ENCODE measurements around the gene LRRC45. TPM values are rescaled to one million over a fixed set of nuclear protein-coding genes. Genes with fewer than 3 reads are reported as not detected.
A peak's percentile ranks its signal among the peaks of the same experiment; 100 is the strongest.

LRRC45 gene
- total and polyA plus RNA-seq, 2 donors (not counting 1 experiment from before 2014, with no cell fraction given), result 2.3 to 9.9 TPM

GRCh38 chr17:82006468-82007227 lies 16.5 kb upstream of the LRRC45 start:
- Histone ChIP-seq H3K27me3 (ENCODE audit: control insufficient read depth, insufficient read depth, low read length) (no peaks in the 10 kb centered on the region), H3K4me1 (ENCODE audit: control insufficient read depth, extremely low read depth, insufficient read depth, low read length) (peaks cover 30% of the 10 kb centered on the region), H3K27ac (ENCODE audit: insufficient read depth, low read length) (no peak overlapping the region), H3K4me3 (replicated peaks in 1 of 4; ENCODE audit: control extremely low read depth in 1 of 4, insufficient read depth in 1 of 4, low read depth in 3 of 4, low read length in 4 of 4) (no peak overlapping the region), H3K79me2 (ENCODE audit: control insufficient read depth, insufficient read depth, low read length) (no peaks in the 10 kb centered on the region), H3K9ac (ENCODE audit: insufficient read depth, low read length) (no peak overlapping the region), H2AFZ (ENCODE audit: low read length) (no peak overlapping the region), H3K36me3 (ENCODE audit: control insufficient read depth, insufficient read depth, low read length) (no peaks in the 10 kb centered on the region), H3K9me3 (ENCODE audit: control insufficient read depth, insufficient read depth, low read depth, low read length) (no peaks in the 10 kb centered on the region), H4K20me1 (ENCODE audit: control insufficient read depth, extremely low read depth, insufficient read depth, low read length) (no peaks in the 10 kb centered on the region), H3K4me2 (ENCODE audit: extremely low read depth, insufficient read depth, low read length) (no peak overlapping the region)
- DNase-seq (ENCODE audit: low read depth in 2 of 2), result peak; percentile 47 to 69
- TF ChIP-seq EZH2 (IDR thresholded peaks at IDR 0.05; ENCODE audit: low read length, missing control alignments), result no peak
- no peak for TF ChIP-seq CTCF (conservative IDR thresholded peaks at IDR 0.05 in 1 of 2, IDR thresholded peaks at IDR 0.05 in 1 of 2; ENCODE audit: low read depth in 1 of 2, low read length in 2 of 2)

- no peak overlapping the region for H3K4me2 ChIP-seq (ENCODE audit: extremely low read depth, insufficient read depth, low read length)
- H3K9ac ChIP-seq (ENCODE audit: insufficient read depth, low read length), result no peak overlapping the region
- no peak for TF ChIP-seq EZH2 (IDR thresholded peaks at IDR 0.05; ENCODE audit: low read length, missing control alignments)
- TF ChIP-seq CTCF (conservative IDR thresholded peaks at IDR 0.05 in 1 of 2, IDR thresholded peaks at IDR 0.05 in 1 of 2; ENCODE audit: low read depth in 1 of 2, low read length in 2 of 2), result no peak
- no peak overlapping the region for H2AFZ ChIP-seq (ENCODE audit: low read length)
- no peaks in the 10 kb centered on the region for H4K20me1 ChIP-seq (ENCODE audit: control insufficient read depth, extremely low read depth, insufficient read depth, low read length)
- H3K36me3 ChIP-seq (ENCODE audit: control insufficient read depth, insufficient read depth, low read length), result no peaks in the 10 kb centered on the region
- H3K27ac ChIP-seq (ENCODE audit: insufficient read depth, low read length), result no peak overlapping the region
- no peaks in the 10 kb centered on the region for H3K27me3 ChIP-seq (ENCODE audit: control insufficient read depth, insufficient read depth, low read length)
- no peak for DNase-seq (ENCODE audit: low read depth in 2 of 2)
- no peak overlapping the region for H3K4me3 ChIP-seq (replicated peaks in 1 of 4; ENCODE audit: control extremely low read depth in 1 of 4, insufficient read depth in 1 of 4, low read depth in 3 of 4, low read length in 4 of 4)
- H3K4me1 ChIP-seq (ENCODE audit: control insufficient read depth, extremely low read depth, insufficient read depth, low read length), result peaks cover 30% of the 10 kb centered on the region
- no peaks in the 10 kb centered on the region for H3K9me3 ChIP-seq (ENCODE audit: control insufficient read depth, insufficient read depth, low read depth, low read length)
- no peaks in the 10 kb centered on the region for H3K79me2 ChIP-seq (ENCODE audit: control insufficient read depth, insufficient read depth, low read length)
Measured at GRCh38 chr17:82007228-82007494, 15.9 kb upstream of the LRRC45 start.

- TF ChIP-seq EZH2 (IDR thresholded peaks at IDR 0.05; ENCODE audit: low read length, missing control alignments), result no peak
- no peak for TF ChIP-seq CTCF (conservative IDR thresholded peaks at IDR 0.05 in 1 of 2, IDR thresholded peaks at IDR 0.05 in 1 of 2; ENCODE audit: low read depth in 1 of 2, low read length in 2 of 2)
- H3K36me3 ChIP-seq (ENCODE audit: control insufficient read depth, insufficient read depth, low read length), result no peaks in the 10 kb centered on the region
- H2AFZ ChIP-seq (ENCODE audit: low read length), result no peak overlapping the region
- no peaks in the 10 kb centered on the region for H3K27me3 ChIP-seq (ENCODE audit: control insufficient read depth, insufficient read depth, low read length)
- no peak overlapping the region for H3K9ac ChIP-seq (ENCODE audit: insufficient read depth, low read length)
- no peak overlapping the region for H3K4me3 ChIP-seq (replicated peaks in 1 of 4; ENCODE audit: control extremely low read depth in 1 of 4, insufficient read depth in 1 of 4, low read depth in 3 of 4, low read length in 4 of 4)
- H3K27ac ChIP-seq (ENCODE audit: insufficient read depth, low read length), result no peak overlapping the region
- H3K4me1 ChIP-seq (ENCODE audit: control insufficient read depth, extremely low read depth, insufficient read depth, low read length), result peaks cover 30% of the 10 kb centered on the region
- H3K9me3 ChIP-seq (ENCODE audit: control insufficient read depth, insufficient read depth, low read depth, low read length), result no peaks in the 10 kb centered on the region
- DNase-seq (ENCODE audit: low read depth in 2 of 2), result no peak
- no peaks in the 10 kb centered on the region for H4K20me1 ChIP-seq (ENCODE audit: control insufficient read depth, extremely low read depth, insufficient read depth, low read length)
- H3K79me2 ChIP-seq (ENCODE audit: control insufficient read depth, insufficient read depth, low read length), result no peaks in the 10 kb centered on the region
- no peak overlapping the region for H3K4me2 ChIP-seq (ENCODE audit: extremely low read depth, insufficient read depth, low read length)
Measured at GRCh38 chr17:82007495-82008257, 15.4 kb upstream of the LRRC45 start.
